SK-N-MC (cell line): ENCODE results near the gene HTR1A.

ENCODE experiments used
- DNase-seq: peaks from one replicate; pipeline ENCODE4 v3.0.0-alpha.2; 2011; ENCODE audit warnings: low read depth, low spot score
- H3K27ac ChIP-seq: fragments of 200-600 bp; sonication (generic); 2 replicates; pipeline ENCODE4 v1.5.1; 2016; ENCODE audit warnings: mixed run types
- H3K36me3 ChIP-seq: fragments of 200-600 bp; sonication (generic); 2 replicates; pipeline ENCODE4 v1.6.1; 2017; ENCODE audit warnings: antibody characterized with exemption, low read length, mixed read lengths; ENCODE audit not compliant: insufficient read depth
- H3K4me3 ChIP-seq: fragments of 200-600 bp; sonication (generic); 2 replicates; pipeline ENCODE4 v1.5.1; 2016
- H3K9ac ChIP-seq: fragments of 200-600 bp; sonication (generic); 2 replicates; pipeline ENCODE4 v1.8.0; 2017; ENCODE audit warnings: mixed run types, mixed read lengths; ENCODE audit not compliant: insufficient read length
- H3K9me3 ChIP-seq: fragments of 200-600 bp; sonication (generic); 2 replicates; pipeline ENCODE4 v1.6.1; 2017; ENCODE audit warnings: low read depth, mild to moderate bottlenecking, antibody characterized with exemption, low read length, moderate library complexity, mixed read lengths
- EZH2 ChIP-seq: fragments of 200-600 bp; sonication (generic); IDR thresholded peaks from one replicate; pipeline ENCODE4 v1.6.1; 2017; ENCODE audit warnings: antibody characterized with exemption
- FOXP2 ChIP-seq: optimal IDR thresholded peaks from 2 replicates; pipeline ENCODE3; 2011; ENCODE audit warnings: mild to moderate bottlenecking, moderate library complexity; ENCODE audit not compliant: insufficient read depth; ENCODE audit errors: extremely low read length, control extremely low read depth
- POLR2AphosphoS5 ChIP-seq: IDR thresholded peaks from 2 replicates; pipeline ENCODE4 v1.6.1; 2012; ENCODE audit warnings: mild to moderate bottlenecking, low read depth, low read length, borderline replicate concordance

HTR1A gene

DNA sequence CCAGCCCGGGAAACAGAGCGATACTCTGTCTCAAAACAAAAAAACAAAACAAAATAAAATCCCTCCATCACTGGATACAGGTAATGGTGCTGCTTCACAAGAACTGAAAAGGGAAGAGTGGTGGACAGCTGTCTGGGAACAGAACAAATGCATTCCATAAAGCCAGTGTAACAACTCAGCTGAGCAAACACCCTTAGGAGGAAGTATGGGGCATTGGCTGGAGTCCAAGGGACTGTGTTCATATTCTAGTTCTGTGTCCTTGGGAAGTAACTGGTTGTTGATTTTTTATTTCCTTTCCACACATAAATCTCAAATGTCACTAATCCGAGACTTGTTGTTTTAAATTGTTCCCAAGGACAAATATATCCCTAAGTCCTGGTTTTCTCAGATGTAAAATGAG lies 38.3 kb downstream of the HTR1A start:
- DNase-seq, result no peak
- Histone ChIP-seq H3K27ac (no peak overlapping the region), H3K9me3 (no peaks in the 10 kb centered on the region), H3K9ac (no peak overlapping the region), H3K36me3 (no peaks in the 10 kb centered on the region), H3K4me3 (no peak overlapping the region)
- no peak for TF ChIP-seq EZH2

DNA sequence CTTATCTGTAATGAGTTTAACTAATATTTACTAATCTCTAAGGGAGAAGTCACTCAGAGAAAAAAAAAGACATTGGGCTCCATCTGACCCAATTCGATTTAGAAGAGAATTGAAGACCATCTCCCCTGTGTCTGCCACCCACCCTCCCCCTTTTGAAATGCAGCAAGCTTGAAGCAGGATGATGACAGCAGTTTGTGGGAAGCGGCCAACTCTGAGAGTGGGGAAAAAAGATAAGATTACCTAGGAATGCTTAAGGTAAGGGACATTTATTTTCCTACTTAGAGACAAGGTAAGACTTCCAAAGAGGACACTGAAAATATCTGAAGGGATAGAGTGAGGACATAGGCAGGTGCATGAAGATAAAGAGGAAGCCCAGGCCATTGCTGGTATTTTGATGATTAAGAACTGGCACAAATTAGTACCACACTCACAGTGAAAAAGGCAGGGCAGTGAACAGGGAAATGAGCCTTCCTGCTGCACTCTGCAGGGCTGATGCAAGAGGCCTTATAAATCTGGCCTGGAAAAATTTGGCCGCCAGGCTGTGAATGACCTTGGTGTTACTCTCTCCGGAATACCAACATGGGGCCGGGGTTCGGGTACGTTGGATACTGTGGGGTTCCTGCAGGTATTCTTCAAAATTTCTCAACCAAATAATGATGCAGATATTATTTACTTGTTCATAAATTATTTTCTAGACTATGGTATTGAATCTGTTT lies 42.3 kb downstream of the HTR1A start:
- TF ChIP-seq EZH2, result no peak
- no peak for TF ChIP-seq FOXP2
- TF ChIP-seq POLR2AphosphoS5, result no peak
- no peak for DNase-seq
- Histone ChIP-seq H3K36me3 (no peaks in the 10 kb centered on the region), H3K9me3 (no peaks in the 10 kb centered on the region), H3K27ac (no peak overlapping the region), H3K9ac (no peak overlapping the region), H3K4me3 (no peak overlapping the region)

GRCh38 chr5:63916786-63917185 lies 45.5 kb downstream of the HTR1A start:
- Histone ChIP-seq H3K9me3 (no peaks in the 10 kb centered on the region), H3K9ac (no peak overlapping the region), H3K4me3 (no peak overlapping the region), H3K27ac (no peak overlapping the region), H3K36me3 (no peaks in the 10 kb centered on the region)
- DNase-seq, result no peak
- no peak for TF ChIP-seq POLR2AphosphoS5
- TF ChIP-seq FOXP2, result no peak
- no peak for TF ChIP-seq EZH2

GRCh38 chr5:63911871-63912270 lies 50.4 kb downstream of the HTR1A start:
- DNase-seq, result no peak

More at GRCh38 chr5:63911871-63912270, 50.4 kb downstream of the HTR1A start:
- H3K9me3 ChIP-seq, result no peaks in the 10 kb centered on the region
- no peak for TF ChIP-seq POLR2AphosphoS5
- TF ChIP-seq EZH2, result no peak
- TF ChIP-seq FOXP2, result no peak
- no peak overlapping the region for H3K27ac ChIP-seq
- no peak overlapping the region for H3K4me3 ChIP-seq
- H3K9ac ChIP-seq, result no peak overlapping the region
- H3K36me3 ChIP-seq, result no peaks in the 10 kb centered on the region
